NCI-H748 (cell line): ENCODE data around the gene SMNDC1.
"Not testable (repeated sequence)": the region's sequence is repeated elsewhere in the genome, so short reads cannot be mapped to it uniquely, and the experiment has no call there.

Source experiments
- DNase-seq: peaks from one replicate; lab custom pipeline; 2025; ENCODE audit not compliant: unreplicated experiment; lab: John Stamatoyannopoulos, UW

SMNDC1 gene

GRCh38 chr10:110304780-110305421 is at the start of gene SMNDC1:
Gene SMNDC1, minus strand, starts transcription at chr10:110304920. Its CDS starts 1,333 bp downstream, at chr10:110303587.
- peak; percentile 97 for DNase-seq

GRCh38 chr10:110354322-110354766 is 49.6 kb upstream of the SMNDC1 start:
- DNase-seq: peak; percentile 60

- DNase-seq: no peak
Measured at GRCh38 chr10:110353244-110354119, 48.8 kb upstream of the SMNDC1 start.

- no peak for DNase-seq
Measured at GRCh38 chr10:110352930-110353243, 48.2 kb upstream of the SMNDC1 start.

GRCh38 chr10:110350812-110351211 is 46.1 kb upstream of the SMNDC1 start:
- no peak for DNase-seq

GRCh38 chr10:110349831-110350230 is 45.1 kb upstream of the SMNDC1 start:
- no peak for DNase-seq

GRCh38 chr10:110349386-110349785 is 44.7 kb upstream of the SMNDC1 start:
- no peak for DNase-seq

- no peak for DNase-seq
Measured at GRCh38 chr10:110348336-110348735, 43.6 kb upstream of the SMNDC1 start.

- no peak for DNase-seq
Measured at GRCh38 chr10:110346914-110347313, 42.2 kb upstream of the SMNDC1 start.

GRCh38 chr10:110345286-110345685 is 40.6 kb upstream of the SMNDC1 start:
- DNase-seq: no peak

GRCh38 chr10:110344622-110345021 is 39.9 kb upstream of the SMNDC1 start:
- DNase-seq: peak; percentile 15

- no peak for DNase-seq
Measured at GRCh38 chr10:110343947-110344346, 39.2 kb upstream of the SMNDC1 start.

- DNase-seq: no peak
Measured at GRCh38 chr10:110340816-110341215, 36.1 kb upstream of the SMNDC1 start.

- no peak for DNase-seq
Measured at GRCh38 chr10:110340122-110340521, 35.4 kb upstream of the SMNDC1 start.

GRCh38 chr10:110337906-110338305 is 33.2 kb upstream of the SMNDC1 start:
- DNase-seq: no peak

GRCh38 chr10:110337401-110337800 is 32.7 kb upstream of the SMNDC1 start:
- no peak for DNase-seq

GRCh38 chr10:110336111-110336721 is 31.5 kb upstream of the SMNDC1 start:
- DNase-seq: peak; percentile 11

- no peak for DNase-seq
Measured at GRCh38 chr10:110335314-110336064, 30.8 kb upstream of the SMNDC1 start.

GRCh38 chr10:110334061-110334656 is 29.4 kb upstream of the SMNDC1 start:
- DNase-seq: peak; percentile 24

GRCh38 chr10:110331226-110331795 is 26.6 kb upstream of the SMNDC1 start:
- not testable (repeated sequence) for DNase-seq
